Astrocyte (in vitro differentiated cells and primary cell): Measurements from ENCODE around the gene RAB3B.

ENCODE experiments used
- CTCF ChIP-seq: IDR thresholded peaks from 2 replicates; pipeline ENCODE4 v1.5.1; 2011; ENCODE audit warnings: low read depth, mild to moderate bottlenecking, inconsistent platforms, low read length, moderate library complexity; ENCODE audit not compliant: insufficient read depth
- EZH2 ChIP-seq: IDR thresholded peaks from 2 replicates; pipeline ENCODE4 v1.6.1; 2012; ENCODE audit warnings: mild to moderate bottlenecking, low read length, inconsistent platforms; ENCODE audit not compliant: insufficient read depth

DNA sequence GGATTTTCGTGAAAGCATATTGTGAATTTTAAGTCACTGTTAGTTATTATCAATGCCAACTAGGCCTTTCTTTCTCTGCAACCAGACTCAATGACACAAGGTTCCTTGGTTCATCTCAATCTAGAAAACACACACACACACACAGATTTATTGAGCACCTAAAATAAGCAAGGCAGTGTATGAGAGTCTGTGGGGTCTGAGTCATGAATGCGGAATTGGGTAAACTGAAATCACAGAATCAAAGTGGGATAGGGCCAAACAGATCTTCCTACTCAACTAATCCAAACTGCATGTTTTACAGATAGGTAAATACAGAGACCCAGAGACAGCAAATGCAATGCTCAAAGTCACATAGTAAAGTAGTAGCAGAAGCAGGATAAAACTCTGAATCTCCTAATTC, 63.5 kb downstream of the RAB3B start:
- TF ChIP-seq CTCF: no peak
- no peak for TF ChIP-seq EZH2
